Suprapubic skin (tissue), 3 donors: ENCODE measurements around the gene OR2A5.

Experiments
- EP300 ChIP-seq: sonication (generic); formaldehyde crosslinking; IDR thresholded peaks from one replicate; pipeline ENCODE4 v1.6.1; 2017; ENCODE audit warnings: antibody characterized with exemption
- POLR2A ChIP-seq, 2 donors: fragments of 450-650 bp; IDR thresholded peaks; one replicate each; pipeline ENCODE4 v1.6.1; 2017; ENCODE audit warnings: antibody characterized with exemption in 2 of 2, mild to moderate bottlenecking in 2 of 2, moderate library complexity in 2 of 2
- TF ChIP-seq, protein P1 (sequence below), 2 donors: fragments of 200-600 bp in 1 of 2; fragments of 450-650 bp in 1 of 2; sonication (generic) in 1 of 2; IDR thresholded peaks; one replicate each; pipeline ENCODE4 v1.5.1; 2016 to 2019; ENCODE audit warnings: antibody characterized with exemption in 2 of 2, mild to moderate bottlenecking in 1 of 2, moderate library complexity in 1 of 2

DNA sequence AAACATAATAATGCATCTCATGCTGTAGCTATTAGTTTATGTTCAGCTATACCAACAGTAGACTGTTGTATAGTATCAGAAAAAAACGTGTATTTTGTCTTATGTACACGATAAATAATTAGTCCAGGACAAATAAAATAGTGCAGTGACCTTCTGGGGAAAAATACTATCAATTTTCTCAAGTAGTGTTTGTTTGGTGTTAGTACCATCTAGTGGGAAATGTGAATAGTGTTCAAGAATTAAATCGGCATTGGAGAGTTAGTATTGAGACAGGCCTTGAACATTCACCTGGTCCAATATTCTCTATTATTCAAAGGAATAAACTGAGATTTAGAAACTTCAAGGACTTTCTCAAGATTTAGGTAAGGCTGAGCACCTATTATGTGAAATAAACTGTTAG, 21.7 kb upstream of the OR2A5 start:
- TF ChIP-seq, protein P1, sequence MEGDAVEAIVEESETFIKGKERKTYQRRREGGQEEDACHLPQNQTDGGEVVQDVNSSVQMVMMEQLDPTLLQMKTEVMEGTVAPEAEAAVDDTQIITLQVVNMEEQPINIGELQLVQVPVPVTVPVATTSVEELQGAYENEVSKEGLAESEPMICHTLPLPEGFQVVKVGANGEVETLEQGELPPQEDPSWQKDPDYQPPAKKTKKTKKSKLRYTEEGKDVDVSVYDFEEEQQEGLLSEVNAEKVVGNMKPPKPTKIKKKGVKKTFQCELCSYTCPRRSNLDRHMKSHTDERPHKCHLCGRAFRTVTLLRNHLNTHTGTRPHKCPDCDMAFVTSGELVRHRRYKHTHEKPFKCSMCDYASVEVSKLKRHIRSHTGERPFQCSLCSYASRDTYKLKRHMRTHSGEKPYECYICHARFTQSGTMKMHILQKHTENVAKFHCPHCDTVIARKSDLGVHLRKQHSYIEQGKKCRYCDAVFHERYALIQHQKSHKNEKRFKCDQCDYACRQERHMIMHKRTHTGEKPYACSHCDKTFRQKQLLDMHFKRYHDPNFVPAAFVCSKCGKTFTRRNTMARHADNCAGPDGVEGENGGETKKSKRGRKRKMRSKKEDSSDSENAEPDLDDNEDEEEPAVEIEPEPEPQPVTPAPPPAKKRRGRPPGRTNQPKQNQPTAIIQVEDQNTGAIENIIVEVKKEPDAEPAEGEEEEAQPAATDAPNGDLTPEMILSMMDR (IDR thresholded peaks at IDR 0.05) = peak in 1 of 2 donors; percentile 18
- TF ChIP-seq EP300 (no peak), POLR2A (IDR thresholded peaks at IDR 0.05) (no peak)
